ENCODE results near the gene PLPP1. TPM values are rescaled to one million over a fixed set of nuclear protein-coding genes. Genes with fewer than 3 reads are reported as not detected.

The PLPP1 gene
- total RNA-seq, 3 donors from 2014 or later = 88.8 to 132 (median 122) TPM

- Histone ChIP-seq H3K4me1 (ENCODE audit: low read depth) (no peaks in the 10 kb centered on the region), H3K4me3 (no peak overlapping the region), H3K9me3 (no peaks in the 10 kb centered on the region), H3K36me3 (ENCODE audit: low read depth) (no peaks in the 10 kb centered on the region)
- TF ChIP-seq CTCF (IDR thresholded peaks at IDR 0.05) = no peak
- DNase-seq (no peak), ATAC-seq (peak; percentile 38)
- intact Hi-C loops (cut with DNase I, micrococcal nuclease) = no loop called here
Observed at GRCh38 chr5:55577353-55578060, 42.7 kb upstream of the PLPP1 start.

GRCh38 chr5:55576661-55577060 lies 41.9 kb upstream of the PLPP1 start:
- Histone ChIP-seq H3K4me3 (no peak overlapping the region), H3K4me1 (ENCODE audit: low read depth) (no peaks in the 10 kb centered on the region), H3K9me3 (no peaks in the 10 kb centered on the region), H3K36me3 (ENCODE audit: low read depth) (no peaks in the 10 kb centered on the region)
- DNase-seq (no peak), ATAC-seq (no peak)
- TF ChIP-seq CTCF (IDR thresholded peaks at IDR 0.05) = no peak
- intact Hi-C loops (cut with DNase I, micrococcal nuclease) = no loop called here

- TF ChIP-seq CTCF (IDR thresholded peaks at IDR 0.05) = no peak
- Histone ChIP-seq H3K4me3 (no peak overlapping the region), H3K36me3 (ENCODE audit: low read depth) (no peaks in the 10 kb centered on the region), H3K4me1 (ENCODE audit: low read depth) (no peaks in the 10 kb centered on the region), H3K9me3 (no peaks in the 10 kb centered on the region)
- ATAC-seq (peak; percentile 19), DNase-seq (no peak)
- intact Hi-C loops (cut with DNase I, micrococcal nuclease) = no loop called here
Observed at GRCh38 chr5:55575815-55576583, 41.2 kb upstream of the PLPP1 start.

- H3K4me1 ChIP-seq (ENCODE audit: low read depth) = no peaks in the 10 kb centered on the region
- no peak overlapping the region for H3K4me3 ChIP-seq
- TF ChIP-seq CTCF (IDR thresholded peaks at IDR 0.05) = no peak
- ATAC-seq = no peak
- intact Hi-C loops (cut with DNase I, micrococcal nuclease) = no loop called here
- DNase-seq = no peak
- no peaks in the 10 kb centered on the region for H3K36me3 ChIP-seq (ENCODE audit: low read depth)
- no peaks in the 10 kb centered on the region for H3K9me3 ChIP-seq
Observed at GRCh38 chr5:55572600-55572999, 37.8 kb upstream of the PLPP1 start.

GRCh38 chr5:55572020-55572419 lies 37.3 kb upstream of the PLPP1 start:
- intact Hi-C loops (cut with DNase I, micrococcal nuclease) = no loop called here
- ATAC-seq (no peak), DNase-seq (no peak)
- Histone ChIP-seq H3K4me1 (ENCODE audit: low read depth) (no peaks in the 10 kb centered on the region), H3K36me3 (ENCODE audit: low read depth) (no peaks in the 10 kb centered on the region), H3K4me3 (no peak overlapping the region), H3K9me3 (no peaks in the 10 kb centered on the region)
- TF ChIP-seq CTCF (IDR thresholded peaks at IDR 0.05) = no peak

All from mucosa of descending colon (tissue), 3 donors.